ENCODE results near the gene NR2F2.

The NR2F2 gene

DNA sequence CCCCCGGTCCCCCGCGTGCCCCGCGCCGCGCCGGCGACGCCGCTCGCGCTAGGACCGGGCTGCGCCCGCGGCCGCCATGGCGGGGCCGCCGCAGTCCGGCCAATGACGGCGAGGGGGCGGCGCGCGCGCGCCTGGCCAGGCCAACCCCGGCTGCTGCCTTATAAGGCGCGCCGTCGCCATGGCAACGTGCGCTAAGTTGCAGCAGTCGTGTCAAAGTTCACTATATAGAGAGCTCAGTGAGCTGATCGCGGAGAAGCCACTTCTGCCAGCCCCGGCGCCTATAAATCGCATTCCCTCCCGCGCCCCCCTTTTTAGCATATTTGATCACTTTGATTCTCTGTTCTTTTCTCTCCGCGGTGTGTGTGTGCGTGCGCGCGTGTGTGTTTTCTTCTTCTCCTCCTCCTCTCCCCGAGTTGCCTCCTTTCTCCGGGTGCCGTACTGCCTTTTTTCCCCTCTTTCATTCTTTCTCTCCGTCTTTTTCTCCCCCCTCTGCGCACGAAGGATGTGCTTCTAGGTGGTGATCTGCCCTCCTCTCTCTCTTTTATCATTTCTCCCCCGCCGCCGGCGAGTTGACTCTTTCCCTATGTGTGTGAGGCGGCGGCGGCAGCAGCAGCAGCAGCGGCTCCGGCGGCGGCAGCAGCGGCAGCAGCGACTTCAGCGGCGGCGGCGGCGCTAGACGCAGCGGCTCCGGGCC is at the start of gene NR2F2:
NR2F2 (plus strand) TSS at position 251 of the 694 bp plus-strand sequence. CDS start 1,406 bp downstream, outside the sequence.
- peak; percentile 64 for DNase-seq

DNA sequence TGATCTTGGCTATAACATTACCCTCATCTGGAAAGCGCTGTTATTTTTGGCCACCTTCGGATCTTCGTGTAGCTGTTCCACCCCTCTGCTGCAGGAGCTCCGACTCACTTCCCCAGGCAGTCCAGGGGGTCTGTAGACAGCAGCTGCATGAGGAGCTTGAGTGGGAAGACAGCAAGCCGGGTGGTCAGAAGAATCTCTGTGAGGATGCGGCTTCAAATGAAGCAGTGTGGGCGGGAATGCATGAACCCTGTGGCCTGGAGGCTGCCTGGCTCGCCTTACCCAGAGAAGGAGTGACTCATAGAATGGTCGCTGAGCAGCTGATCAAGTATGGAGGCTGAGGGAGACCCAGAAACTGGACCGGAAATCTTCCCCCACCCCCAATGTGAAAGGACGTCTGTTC is 45.2 kb upstream of the NR2F2 start:
- no peak for DNase-seq

DNA sequence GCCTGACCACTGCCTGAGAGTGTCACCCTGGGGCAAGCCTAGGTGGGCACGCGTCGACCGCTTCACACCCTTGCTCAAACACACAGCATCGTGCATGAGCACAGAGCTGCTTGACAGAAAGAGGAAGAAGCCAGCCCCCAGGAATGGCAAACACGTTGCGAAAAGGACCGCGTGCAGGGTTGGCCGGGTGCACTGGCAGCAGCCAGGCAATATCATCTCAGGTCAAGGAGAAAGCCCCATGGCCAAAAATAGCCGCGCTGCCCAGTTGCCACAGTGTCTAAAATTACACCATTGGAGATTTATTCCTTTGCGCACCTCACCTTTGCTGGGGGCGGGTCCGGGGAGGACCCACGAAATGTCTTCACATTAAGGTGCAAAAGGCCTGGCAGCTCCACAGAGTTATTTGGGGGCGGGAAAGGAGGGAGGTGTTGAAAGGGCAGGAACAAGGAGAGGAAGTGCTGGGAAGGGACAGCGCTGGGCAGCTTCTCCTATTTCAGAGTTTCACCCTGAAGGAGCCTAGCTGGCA is 44.7 kb upstream of the NR2F2 start:
- no peak for DNase-seq

DNA sequence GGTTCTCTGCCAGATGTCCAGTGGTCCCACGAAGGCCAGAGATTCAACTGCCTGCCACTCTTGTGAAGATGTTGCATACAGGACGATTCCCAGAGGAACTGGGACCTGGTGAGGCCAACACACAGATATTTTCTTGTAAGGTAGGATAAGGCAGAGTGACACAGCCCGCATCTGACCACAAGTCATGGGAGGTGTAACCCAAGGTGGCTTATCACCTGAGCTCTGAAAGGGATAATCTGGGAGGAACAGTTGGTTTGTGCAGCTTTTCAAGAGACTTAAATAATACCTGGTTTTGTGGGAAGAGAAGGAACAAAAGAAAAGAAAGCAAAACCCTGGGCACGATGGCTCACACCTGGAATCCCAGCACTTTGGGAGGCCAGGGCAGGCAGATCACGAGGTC is 39.8 kb upstream of the NR2F2 start:
- no peak for DNase-seq

DNA sequence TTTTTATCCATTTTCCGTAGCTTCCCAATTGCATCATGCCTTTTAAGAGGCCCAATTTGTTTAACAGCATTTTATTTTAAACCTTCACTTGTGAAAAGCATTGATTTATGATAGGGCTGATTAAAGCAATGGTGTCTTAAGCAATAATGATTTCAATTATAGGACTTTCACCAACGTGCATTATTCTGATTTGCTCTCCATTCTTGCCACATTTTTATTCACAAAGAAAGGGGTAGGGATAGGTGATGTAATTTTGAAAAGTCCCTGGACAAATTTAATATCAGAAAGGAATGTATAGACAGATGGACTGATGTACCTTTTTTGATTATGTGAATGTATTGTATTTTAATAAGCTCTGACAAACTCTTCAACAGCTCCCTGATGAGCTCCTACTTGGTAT is 37.9 kb upstream of the NR2F2 start:
- no peak for DNase-seq

DNA sequence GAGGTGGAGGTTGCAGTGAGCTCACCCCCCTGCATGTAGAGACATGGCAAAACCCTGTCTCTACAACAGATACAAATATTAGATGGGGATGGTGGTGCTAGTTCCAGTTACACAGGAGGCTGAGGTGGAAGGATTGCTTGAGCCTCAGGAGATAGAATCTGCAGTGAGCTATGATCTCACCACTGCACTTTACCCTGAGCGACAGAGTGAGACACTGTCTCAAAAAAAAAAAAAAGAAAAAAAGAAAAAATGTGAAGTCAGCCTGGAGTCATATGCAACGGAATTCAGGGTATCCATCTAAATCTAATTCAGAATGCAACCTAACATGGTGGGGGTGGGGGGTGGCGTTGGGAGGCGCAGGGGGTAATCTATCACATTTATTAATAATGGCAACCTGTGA is 37.1 kb upstream of the NR2F2 start:
- DNase-seq = no peak

DNA sequence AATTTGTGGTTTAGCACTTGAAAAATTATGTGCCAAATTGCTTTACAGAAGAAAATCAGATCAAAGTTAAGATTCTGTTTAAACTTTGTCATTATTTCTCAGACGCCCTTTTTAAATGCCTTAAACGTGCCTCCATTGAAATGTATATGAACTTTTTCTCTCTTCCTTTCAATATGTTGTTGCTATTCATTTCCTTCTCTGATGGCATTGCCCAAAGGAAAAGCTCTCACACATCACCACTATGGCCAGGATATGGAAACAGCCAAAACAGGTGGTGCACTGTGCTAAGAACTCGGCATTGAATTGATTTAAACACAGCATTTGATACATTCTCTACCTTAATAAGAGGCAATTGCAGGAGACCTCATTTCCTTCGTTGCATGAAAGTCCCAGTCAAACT is 35.7 kb upstream of the NR2F2 start:
- no peak for DNase-seq

DNA sequence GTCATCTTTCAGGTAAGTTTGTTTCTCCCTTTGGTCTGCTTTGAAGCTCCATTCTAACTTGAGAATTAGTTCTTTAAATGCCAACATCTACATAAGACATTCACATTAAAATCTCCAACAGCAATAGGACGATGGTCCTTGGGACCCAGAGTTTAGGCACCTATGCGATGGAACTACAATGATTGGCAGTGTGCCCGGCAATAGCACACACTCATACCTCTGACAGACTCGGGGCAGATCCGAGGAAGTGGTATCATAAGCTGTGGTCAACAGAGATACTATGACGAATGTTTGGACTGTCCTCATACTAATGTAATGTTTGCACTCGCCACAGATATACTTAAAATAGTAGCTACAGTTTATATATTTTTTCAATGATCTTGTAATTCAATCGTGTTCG is 34.2 kb upstream of the NR2F2 start:
- DNase-seq = no peak

DNA sequence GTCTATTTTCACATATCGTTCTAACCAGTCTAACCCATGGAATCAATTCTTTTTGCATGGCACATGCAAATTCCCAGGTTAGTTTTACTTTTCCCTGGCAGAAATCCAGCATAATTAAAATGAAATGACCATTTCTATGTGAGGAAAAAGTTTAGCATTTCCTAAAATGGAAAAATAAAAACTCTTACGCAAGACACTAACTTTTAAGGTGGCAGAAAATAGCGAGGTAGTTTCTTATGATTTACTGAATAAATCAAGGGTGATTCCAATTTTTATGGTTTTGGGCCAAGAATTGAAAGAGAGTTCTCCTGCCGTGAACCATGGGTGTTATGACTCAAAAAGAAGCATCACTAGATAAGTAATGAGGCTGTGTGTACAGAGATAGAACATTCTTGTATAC is 32.7 kb upstream of the NR2F2 start:
- no peak for DNase-seq

DNA sequence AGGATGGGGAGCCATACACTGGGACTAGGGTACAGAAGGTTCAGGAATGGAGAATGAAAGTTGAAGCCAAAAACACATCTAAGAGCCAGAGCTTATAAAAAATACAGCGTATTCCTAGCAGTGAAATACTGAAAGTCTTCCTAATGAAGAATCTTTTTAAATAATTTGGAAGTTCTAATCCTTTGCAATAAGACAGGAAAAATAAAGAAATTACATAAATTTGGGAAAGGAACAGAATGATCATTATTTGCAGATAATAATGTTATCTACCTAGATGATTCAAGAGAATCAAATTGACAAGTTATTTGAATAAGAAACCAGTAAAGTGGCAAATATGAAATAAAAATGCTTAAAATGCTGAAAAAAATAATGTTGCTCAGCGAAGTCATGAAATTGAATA is 32.3 kb upstream of the NR2F2 start:
- no peak for DNase-seq

DNA sequence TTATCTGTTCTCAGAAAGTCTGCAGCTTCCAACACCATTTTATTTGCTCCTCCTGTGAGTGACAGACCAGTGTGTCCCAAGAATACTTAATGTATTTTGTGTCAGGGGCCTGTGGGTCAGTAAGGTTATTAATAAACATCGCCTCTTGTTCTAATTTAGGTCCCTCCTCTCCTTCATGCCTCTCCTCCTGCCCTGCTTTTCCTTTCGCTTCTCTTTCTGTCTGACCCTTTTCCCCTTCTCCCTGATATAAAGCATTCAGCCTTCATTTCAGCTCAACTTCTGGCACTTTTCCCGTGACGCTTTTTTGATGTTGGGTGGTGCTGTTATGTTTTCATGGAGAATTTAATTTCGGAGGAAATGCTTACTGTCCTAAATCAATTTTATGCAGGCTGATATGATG is 29.7 kb upstream of the NR2F2 start:
- no peak for DNase-seq

DNA sequence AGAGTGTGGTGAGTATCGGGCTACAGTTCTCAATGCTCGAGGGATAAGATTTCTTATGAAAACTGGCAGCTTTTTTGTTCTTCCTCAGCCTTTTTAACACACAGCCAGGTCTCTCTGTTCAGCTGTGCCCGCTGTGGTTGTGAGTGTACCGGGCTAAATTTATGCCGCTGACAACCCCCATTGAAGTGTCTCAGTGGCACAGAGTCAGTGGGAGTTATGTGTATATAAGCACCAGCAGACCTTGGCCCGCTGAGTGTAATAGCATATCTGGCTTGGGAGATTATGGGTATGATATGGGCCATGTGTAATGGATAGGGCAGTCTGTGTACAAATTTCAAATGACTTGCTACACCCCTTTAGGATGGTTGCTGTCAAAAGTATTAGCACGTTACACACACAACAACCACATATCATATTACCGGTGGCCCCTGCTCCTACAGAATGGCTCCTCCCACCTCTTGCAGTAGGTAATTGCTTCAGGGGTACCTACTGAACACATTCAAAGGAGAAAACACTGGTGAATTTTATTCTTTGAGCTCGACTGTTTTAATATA is 26.9 kb upstream of the NR2F2 start:
- DNase-seq = no peak

DNA sequence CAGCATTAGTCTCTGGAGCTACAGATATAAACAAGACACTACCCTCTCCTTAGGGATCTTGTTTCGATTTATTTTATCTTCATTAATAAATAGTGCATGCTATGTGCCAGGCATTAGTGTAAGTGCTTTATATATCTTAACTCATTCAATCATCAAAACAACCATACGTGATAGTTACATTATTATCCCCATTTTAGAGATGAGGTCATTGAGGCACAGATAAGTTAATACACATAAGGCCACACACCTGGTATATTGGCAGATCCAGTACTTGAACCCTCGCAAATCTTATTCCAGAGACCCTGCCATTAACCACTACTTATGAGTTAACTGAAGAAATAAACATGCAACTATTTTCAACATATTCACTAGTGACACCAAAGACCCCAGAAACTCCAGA is 25.7 kb upstream of the NR2F2 start:
- DNase-seq = no peak

DNA sequence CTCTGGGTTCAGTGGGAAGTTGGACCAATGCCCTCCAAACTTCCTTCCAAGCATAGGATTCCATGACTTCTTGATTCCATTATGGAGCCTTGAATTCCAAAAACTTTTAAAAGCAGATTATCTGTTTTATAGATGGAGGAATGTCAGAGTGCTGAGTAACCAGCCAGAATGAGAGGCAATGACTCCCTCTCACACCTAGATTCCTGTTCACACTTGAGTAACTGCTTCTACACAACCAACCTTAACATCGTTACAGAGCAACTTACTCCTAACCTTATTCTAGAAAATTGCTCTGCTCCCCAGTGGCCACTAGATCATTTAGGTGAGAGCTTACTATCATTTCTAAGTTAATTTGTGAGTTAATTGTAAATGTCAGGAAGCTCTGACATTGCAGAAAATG is 24.2 kb upstream of the NR2F2 start:
- DNase-seq = no peak

DNA sequence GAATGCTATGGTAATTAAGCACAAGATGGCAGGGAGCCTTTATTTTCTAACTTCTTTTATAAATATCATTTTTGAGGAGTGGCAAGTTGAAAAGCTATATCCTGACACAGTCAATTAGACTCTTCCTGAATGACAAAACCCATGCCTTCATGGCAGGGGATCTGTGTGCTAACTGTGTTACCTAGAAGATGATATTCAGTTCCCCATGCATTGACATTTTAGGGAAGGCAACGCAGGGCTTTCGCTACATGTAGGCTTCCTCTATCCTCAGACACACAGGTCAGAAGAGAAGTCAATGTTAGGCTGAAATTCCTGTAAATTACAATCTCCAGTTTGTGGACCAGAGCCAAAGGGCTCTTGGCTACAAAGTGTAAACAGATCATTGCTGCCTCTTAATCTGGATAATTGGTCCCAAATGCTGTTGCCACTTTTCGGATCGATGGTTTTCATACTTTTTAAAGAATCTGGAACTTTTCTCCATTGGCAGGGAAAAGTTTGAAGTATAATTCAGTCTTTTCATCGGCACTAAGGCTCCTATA is 22.6 kb upstream of the NR2F2 start:
- DNase-seq = no peak

DNA sequence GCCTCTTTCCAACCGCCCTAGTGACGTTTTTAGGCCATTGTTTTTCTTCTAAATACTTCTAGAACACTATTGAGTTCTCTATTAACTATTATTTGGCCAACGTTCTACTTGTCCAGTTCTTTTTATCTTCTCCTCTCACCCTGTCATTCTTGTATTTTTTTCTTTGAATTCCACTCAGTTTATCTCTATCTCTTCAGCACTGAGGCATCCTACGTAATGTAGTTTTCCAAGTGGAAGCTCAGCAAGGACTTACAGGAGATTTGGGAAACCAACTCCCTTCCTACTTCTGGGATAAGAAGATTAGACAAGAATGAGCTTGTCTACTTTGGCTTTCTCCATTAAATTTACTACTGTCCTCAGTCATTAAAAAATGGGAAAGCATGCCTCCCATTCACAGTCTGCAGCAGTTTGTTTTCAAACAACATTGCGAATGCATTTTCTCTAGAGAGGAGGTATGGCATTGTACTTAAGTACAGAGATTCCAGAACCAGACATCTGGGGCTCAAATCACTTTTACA is 21.3 kb upstream of the NR2F2 start:
- no peak for DNase-seq

DNA sequence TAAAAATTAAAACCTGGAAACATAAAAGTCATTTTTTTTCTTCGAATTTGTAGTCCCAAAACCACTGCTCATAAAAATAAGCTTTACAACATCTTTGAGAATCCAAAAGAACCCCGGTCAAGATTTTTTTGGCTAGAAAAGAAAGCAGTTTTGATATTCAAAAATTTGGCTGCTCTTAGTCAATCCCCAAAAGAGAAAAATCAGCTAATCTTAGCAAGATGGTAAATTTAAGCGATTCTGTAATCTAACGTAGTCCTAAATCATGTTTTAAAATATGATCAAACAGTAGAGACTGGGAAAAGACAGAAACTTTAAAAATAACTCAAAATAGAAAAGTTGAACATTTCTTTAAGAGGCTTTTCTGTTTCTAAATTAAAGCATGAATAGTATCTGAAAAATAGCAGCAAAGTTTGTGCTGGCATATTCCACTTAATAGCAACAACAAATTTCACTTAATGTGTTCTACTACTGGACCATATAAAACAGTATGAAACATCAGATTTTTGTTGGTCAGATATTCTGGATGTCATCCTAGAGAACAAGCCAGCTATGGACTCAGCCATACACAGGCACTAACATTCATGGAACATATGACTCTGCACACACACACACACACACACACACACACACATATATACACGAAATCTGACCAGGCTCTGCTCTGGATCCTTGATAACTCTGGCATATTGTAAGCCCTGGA is 19.1 kb upstream of the NR2F2 start:
- DNase-seq = no peak

DNA sequence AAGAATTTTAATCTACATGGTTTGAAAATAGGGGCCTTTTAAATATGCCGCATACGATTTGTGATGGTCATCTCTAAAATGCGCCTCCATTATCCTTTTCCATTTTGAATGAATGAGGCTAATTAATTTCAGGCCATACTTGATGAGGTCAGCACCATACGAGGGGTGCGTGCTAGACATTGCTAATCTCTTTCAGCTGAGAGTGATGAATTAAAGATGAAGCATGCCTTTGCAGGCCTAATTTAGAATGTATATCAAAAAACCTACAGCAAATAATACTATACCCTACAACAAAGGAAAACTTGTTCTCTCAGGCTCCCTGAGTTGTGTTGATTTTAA is 18.6 kb upstream of the NR2F2 start:
- no peak for DNase-seq

DNA sequence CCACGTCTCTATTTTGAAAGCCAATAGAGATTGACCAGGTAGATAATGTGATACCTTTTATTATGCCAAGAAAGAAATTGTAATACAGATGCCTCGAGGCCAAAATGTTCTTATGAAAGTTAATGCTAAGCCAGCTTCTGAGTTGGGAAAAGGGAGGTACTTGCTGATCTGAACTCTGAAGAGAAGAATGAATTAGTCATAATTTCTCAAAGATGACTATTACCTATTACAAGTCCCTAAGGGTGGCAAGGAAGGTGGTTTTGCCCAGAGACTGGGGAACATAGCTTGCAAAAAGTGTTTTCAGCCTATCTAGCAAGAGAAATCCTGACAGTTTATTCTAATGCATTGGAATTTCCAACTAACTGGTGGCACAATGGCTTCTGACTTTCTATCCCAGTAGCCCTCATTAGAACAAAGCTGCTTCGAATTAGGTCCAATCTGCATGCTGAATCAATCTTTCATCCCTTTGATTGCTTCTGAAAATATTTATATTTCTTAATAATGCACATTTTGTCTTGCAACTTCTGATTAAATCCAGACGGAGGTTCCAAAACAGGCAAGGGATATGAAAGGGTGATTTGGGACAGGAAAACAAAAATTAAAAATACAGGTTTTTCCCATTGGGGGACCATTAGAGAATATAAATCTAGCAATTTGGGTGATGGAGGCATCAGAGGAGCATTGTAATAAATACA is 17.7 kb upstream of the NR2F2 start:
- DNase-seq = no peak

DNA sequence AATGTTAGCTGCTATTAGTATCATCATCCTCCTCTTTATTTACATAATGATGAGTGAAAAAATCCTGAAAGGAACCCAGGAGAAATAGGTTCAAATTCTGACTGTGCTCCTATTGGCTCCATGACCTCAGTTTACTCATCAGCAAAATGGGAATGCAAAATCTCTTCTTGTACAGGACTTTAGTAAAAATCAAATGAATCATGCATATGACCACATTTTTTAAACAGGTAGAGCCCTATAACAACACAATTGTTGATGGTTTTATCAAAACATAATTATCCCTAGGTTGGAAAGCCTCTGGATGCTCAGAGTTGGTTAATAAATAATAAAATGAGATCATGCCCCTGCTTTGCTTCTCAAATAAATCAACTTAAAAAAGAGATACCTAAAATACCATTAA is 16.0 kb upstream of the NR2F2 start:
- no peak for DNase-seq

DNA sequence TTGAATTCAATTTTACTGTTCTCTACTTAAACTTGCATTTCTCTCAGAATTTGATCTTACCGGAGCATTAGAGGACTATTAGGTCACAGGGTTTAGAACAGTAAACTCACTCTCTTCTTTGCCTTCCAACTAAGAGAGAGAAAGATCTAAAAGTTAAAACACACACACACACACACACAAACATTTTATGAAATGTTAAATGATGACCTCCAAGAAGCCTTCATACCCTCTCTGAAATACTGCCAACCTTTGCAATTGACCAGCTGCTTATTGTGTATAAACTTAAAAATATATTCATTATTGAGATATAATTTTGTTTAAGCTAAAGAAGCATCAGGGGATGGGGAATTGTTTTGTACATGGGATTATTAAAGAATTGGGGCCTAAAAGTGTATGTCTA is 15.5 kb upstream of the NR2F2 start:
- no peak for DNase-seq

DNA sequence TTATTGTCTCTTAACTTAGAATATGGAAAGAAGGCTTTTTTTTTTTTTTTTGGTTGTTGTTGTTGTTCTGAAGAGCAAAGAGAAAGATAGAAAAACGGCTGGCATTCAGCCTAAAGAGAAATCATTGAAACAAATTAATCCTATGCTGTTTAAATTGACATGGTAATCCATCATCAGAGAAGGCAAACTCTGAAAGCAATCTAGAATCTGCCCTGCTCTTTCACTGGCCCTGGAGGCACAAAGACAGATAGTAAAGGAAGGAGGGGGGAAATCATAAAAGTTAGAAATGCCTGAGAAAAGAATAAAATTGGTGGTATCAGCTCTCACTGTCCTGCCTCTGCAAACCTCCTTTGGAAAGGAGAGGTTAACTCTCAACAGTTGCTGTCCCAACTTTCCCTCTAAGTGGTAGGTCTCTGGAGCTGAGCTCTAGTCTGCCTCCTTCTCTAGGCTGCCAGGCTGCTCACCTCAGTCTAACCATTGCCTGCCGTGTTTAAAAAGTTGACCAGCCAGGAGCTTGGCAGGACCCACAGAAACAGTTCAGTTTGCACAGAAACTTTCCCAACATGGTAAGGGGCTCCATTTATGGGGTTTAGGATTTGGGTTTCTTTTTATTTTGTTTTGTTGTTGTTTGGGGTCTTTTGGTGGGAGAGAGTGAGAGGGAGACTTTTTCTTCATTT is 13.4 kb upstream of the NR2F2 start:
- no peak for DNase-seq

DNA sequence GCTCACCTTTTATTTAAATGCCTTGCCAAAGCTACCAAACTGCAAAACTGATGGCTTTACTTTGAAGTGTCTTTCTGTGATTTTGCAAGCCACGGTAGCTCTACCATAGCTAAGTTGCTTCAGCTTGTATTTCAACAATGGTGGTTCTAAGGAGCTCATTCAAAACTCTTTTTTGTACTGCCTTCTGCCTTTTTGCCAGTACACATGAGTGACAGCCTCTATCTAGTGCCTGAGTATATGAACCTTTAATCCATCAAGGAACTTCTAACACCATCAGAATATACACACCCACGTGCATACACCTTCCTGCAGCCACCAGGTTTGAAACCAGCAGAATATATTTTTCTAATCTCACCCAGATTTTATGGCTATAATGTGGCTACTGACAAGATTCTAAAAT is 10.4 kb upstream of the NR2F2 start:
- no peak for DNase-seq
